ENCODE data around the gene PROM1.

The PROM1 gene

GRCh38 chr4:15953625-15954024, 130.2 kb downstream of the PROM1 start:
- no peak for DNase-seq (ENCODE audit: low read depth in 1 of 2, low spot score in 1 of 2)

- DNase-seq (ENCODE audit: low read depth in 1 of 2, low spot score in 1 of 2), result no peak
Observed at GRCh38 chr4:15951781-15952180, 132.0 kb downstream of the PROM1 start.

- DNase-seq (ENCODE audit: low read depth in 1 of 2, low spot score in 1 of 2), result no peak
Observed at GRCh38 chr4:15948826-15949225, 135.0 kb downstream of the PROM1 start.

GRCh38 chr4:15947684-15948083, 136.1 kb downstream of the PROM1 start:
- DNase-seq (ENCODE audit: low read depth in 1 of 2, low spot score in 1 of 2), result no peak

- no peak for DNase-seq (ENCODE audit: low read depth in 1 of 2, low spot score in 1 of 2)
Observed at GRCh38 chr4:15945516-15945915, 138.3 kb downstream of the PROM1 start.

GRCh38 chr4:15944895-15945294, 138.9 kb downstream of the PROM1 start:
- DNase-seq (ENCODE audit: low read depth in 1 of 2, low spot score in 1 of 2), result no peak

- no peak for DNase-seq (ENCODE audit: low read depth in 1 of 2, low spot score in 1 of 2)
Observed at GRCh38 chr4:15942283-15942682, 141.5 kb downstream of the PROM1 start.

GRCh38 chr4:15938640-15939039, 145.2 kb downstream of the PROM1 start, which contains the start of gene FGFBP1:
Gene FGFBP1 (minus strand): TSS chr4:15938740. CDS start chr4:15936632, 2,108 bp downstream.
- DNase-seq (ENCODE audit: low read depth in 1 of 2, low spot score in 1 of 2), result no peak

- no peak for DNase-seq (ENCODE audit: low read depth in 1 of 2, low spot score in 1 of 2)
Observed at GRCh38 chr4:15938182-15938581, 145.6 kb downstream of the PROM1 start.

- no peak for DNase-seq (ENCODE audit: low read depth in 1 of 2, low spot score in 1 of 2)
Observed at GRCh38 chr4:15936495-15936894, 147.3 kb downstream of the PROM1 start.

GRCh38 chr4:15935504-15936402, 148.1 kb downstream of the PROM1 start:
- DNase-seq (ENCODE audit: low read depth in 1 of 2, low spot score in 1 of 2), result no peak

GRCh38 chr4:15934259-15934658, 149.6 kb downstream of the PROM1 start:
- DNase-seq (ENCODE audit: low read depth in 1 of 2, low spot score in 1 of 2), result no peak

- DNase-seq (ENCODE audit: low read depth in 1 of 2, low spot score in 1 of 2), result no peak
Observed at GRCh38 chr4:15931451-15932210, 152.2 kb downstream of the PROM1 start.

- DNase-seq (ENCODE audit: low read depth in 1 of 2, low spot score in 1 of 2), result no peak
Observed at GRCh38 chr4:15930314-15930713, 153.5 kb downstream of the PROM1 start.

- DNase-seq (ENCODE audit: low read depth in 1 of 2, low spot score in 1 of 2), result no peak
Observed at GRCh38 chr4:15929540-15929939, 154.3 kb downstream of the PROM1 start.

GRCh38 chr4:15928883-15929282, 154.9 kb downstream of the PROM1 start:
- DNase-seq (ENCODE audit: low read depth in 1 of 2, low spot score in 1 of 2), result no peak

- DNase-seq (ENCODE audit: low read depth in 1 of 2, low spot score in 1 of 2), result no peak
Observed at GRCh38 chr4:15926486-15926885, 157.3 kb downstream of the PROM1 start.

- DNase-seq (ENCODE audit: low read depth in 1 of 2, low spot score in 1 of 2), result no peak
Observed at GRCh38 chr4:15925830-15926229, 158.0 kb downstream of the PROM1 start.

GRCh38 chr4:15921592-15921932, 162.3 kb downstream of the PROM1 start:
- no peak for DNase-seq (ENCODE audit: low read depth in 1 of 2, low spot score in 1 of 2)

- DNase-seq (ENCODE audit: low read depth in 1 of 2, low spot score in 1 of 2), result no peak
Observed at GRCh38 chr4:15920723-15921591, 162.9 kb downstream of the PROM1 start.

GRCh38 chr4:15918484-15919129, 165.2 kb downstream of the PROM1 start:
- no peak for DNase-seq (ENCODE audit: low read depth in 1 of 2, low spot score in 1 of 2)
